ENCODE data around the gene NTRK3. TPM values are rescaled to one million over a fixed set of nuclear protein-coding genes. Genes with fewer than 3 reads are reported as not detected.

The NTRK3 gene
- total RNA-seq, 2 experiments from 2014 or later = not detected

GRCh38 chr15:88269356-88270062 lies 13.0 kb upstream of the NTRK3 start:
- intact Hi-C loops (cut with micrococcal nuclease) = no loop called here
- ATAC-seq (no peak), DNase-seq (no peak)
- Mint-ChIP-seq H3K4me3 (no peak overlapping the region), H3K9me3 (no peaks in the 10 kb centered on the region), H3K27ac (no peak overlapping the region), H3K36me3 (ENCODE audit: low read depth) (no peaks in the 10 kb centered on the region), H3K27me3 (peaks cover 15% of the 10 kb centered on the region), H3K4me1 (ENCODE audit: low read depth) (no peaks in the 10 kb centered on the region)
- POLR2A ChIA-PET = no interaction called here
- CTCF ChIA-PET = interaction anchor here (1.1 to 2.3 kb wide), 3 partner anchors 10 to 24 kb away, joined by 3 to 8 read pairs (median 3); no protein-coding TSS in a partner anchor
- TF ChIP-seq CTCF (IDR thresholded peaks at IDR 0.05) = no peak

- ATAC-seq (no peak), DNase-seq (no peak)
- TF ChIP-seq CTCF (IDR thresholded peaks at IDR 0.05) = no peak
- no peak overlapping the region for H3K27ac Mint-ChIP-seq
- ChIA-PET CTCF (interaction anchor here (0.9 kb wide), 1 partner anchor 182 kb away, joined by 4 read pairs; no protein-coding TSS in a partner anchor), POLR2A (no interaction called here)
- no peak overlapping the region for H3K4me3 Mint-ChIP-seq
- H3K9me3 Mint-ChIP-seq = no peaks in the 10 kb centered on the region
- no peaks in the 10 kb centered on the region for H3K4me1 Mint-ChIP-seq (ENCODE audit: low read depth)
- peaks cover 23% of the 10 kb centered on the region for H3K27me3 Mint-ChIP-seq
- H3K36me3 Mint-ChIP-seq (ENCODE audit: low read depth) = no peaks in the 10 kb centered on the region
- intact Hi-C loops (cut with micrococcal nuclease) = no loop called here
Observed at GRCh38 chr15:88267720-88268119, 11.2 kb upstream of the NTRK3 start.

- H3K27ac Mint-ChIP-seq = no peak overlapping the region
- H3K4me3 Mint-ChIP-seq = no peak overlapping the region
- POLR2A ChIA-PET = no interaction called here
- DNase-seq = no peak
- H3K4me1 Mint-ChIP-seq (ENCODE audit: low read depth) = no peaks in the 10 kb centered on the region
- CTCF ChIA-PET = no interaction called here
- H3K36me3 Mint-ChIP-seq (ENCODE audit: low read depth) = no peaks in the 10 kb centered on the region
- no peaks in the 10 kb centered on the region for H3K9me3 Mint-ChIP-seq
- peaks cover 29% of the 10 kb centered on the region for H3K27me3 Mint-ChIP-seq
- no peak for ATAC-seq
- TF ChIP-seq CTCF (IDR thresholded peaks at IDR 0.05) = no peak
- intact Hi-C loops (cut with micrococcal nuclease) = no loop called here
Observed at GRCh38 chr15:88266170-88266569, 9.6 kb upstream of the NTRK3 start.

- Mint-ChIP-seq H3K4me1 (ENCODE audit: low read depth) (no peaks in the 10 kb centered on the region), H3K27me3 (peaks cover 26% of the 10 kb centered on the region), H3K36me3 (ENCODE audit: low read depth) (no peaks in the 10 kb centered on the region), H3K4me3 (no peak overlapping the region), H3K27ac (no peak overlapping the region), H3K9me3 (no peaks in the 10 kb centered on the region)
- no peak for DNase-seq
- POLR2A ChIA-PET = no interaction called here
- ATAC-seq = no peak
- no peak for TF ChIP-seq CTCF (IDR thresholded peaks at IDR 0.05)
- intact Hi-C loops (cut with micrococcal nuclease) = no loop called here
- CTCF ChIA-PET = interaction anchor here (1.9 kb wide), 1 partner anchor 10 kb away, joined by 8 read pairs; no protein-coding TSS in a partner anchor
Observed at GRCh38 chr15:88264622-88265021, 8.1 kb upstream of the NTRK3 start.

GRCh38 chr15:88262064-88262463 lies 5.5 kb upstream of the NTRK3 start:
- ATAC-seq = no peak
- H3K4me1 Mint-ChIP-seq (ENCODE audit: low read depth) = peaks cover 7% of the 10 kb centered on the region
- peaks cover 47% of the 10 kb centered on the region for H3K27me3 Mint-ChIP-seq
- no peak for DNase-seq
- TF ChIP-seq CTCF (IDR thresholded peaks at IDR 0.05) = no peak
- ChIA-PET CTCF (interaction anchor here (1.1 to 1.9 kb wide), 2 partner anchors 13 to 15 kb away, joined by 3 to 13 read pairs; no protein-coding TSS in a partner anchor), POLR2A (no interaction called here)
- no peaks in the 10 kb centered on the region for H3K9me3 Mint-ChIP-seq
- H3K4me3 Mint-ChIP-seq = no peak overlapping the region
- H3K36me3 Mint-ChIP-seq (ENCODE audit: low read depth) = no peaks in the 10 kb centered on the region
- H3K27ac Mint-ChIP-seq = no peak overlapping the region
- intact Hi-C loops (cut with micrococcal nuclease) = no loop called here
